DMS 273 (cell line): ENCODE data around the gene THADA.

Source experiments
- DNase-seq: peaks from one replicate; lab custom pipeline; 2025; ENCODE audit not compliant: unreplicated experiment; lab: John Stamatoyannopoulos, UW

The THADA gene

DNA sequence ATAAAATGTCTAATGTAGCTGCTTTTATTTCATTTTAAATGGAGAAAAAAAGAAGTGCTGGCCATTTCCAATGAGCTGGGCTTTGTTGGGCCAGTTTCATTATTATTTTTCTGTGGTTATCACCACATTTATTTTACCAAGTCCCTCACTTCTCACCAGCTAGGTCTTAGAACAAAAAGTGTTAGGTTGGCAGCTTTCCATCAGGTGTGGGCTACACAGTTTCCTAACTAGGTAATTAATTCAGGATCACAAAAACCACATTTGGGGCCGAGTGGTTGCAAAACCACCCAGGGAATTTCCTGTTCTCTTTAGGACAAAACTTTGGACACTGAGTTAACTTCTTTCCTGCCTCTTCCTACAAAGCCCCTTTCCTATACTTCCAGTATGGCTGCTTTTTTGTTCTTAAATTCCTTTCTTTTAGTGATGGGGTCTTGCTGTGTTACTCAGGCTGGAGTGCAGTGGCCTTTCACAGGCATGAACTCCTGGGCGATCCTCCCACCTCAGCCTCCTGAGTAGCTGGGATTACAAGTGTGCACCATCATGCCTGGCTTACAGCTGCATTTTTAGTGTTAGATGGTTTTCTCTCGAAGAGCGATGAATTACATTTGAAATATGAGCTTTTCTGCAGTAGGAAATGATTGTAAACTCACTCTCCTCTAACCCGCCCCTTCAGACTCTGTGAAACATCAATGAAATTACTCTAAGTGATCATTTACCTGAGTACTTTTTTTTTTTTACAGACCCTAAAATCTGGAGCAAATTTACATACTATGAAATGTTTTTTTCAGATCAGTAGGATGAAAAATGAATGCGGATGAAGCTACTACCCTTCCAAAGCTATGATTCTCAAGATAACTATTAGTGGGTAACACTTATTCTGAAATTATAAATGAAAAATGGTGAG, 366.8 kb downstream of the THADA start:
- DNase-seq, result peak; percentile 32

- DNase-seq, result peak; percentile 36
Measured at GRCh38 chr2:43228321-43228751, 367.5 kb downstream of the THADA start.

DNA sequence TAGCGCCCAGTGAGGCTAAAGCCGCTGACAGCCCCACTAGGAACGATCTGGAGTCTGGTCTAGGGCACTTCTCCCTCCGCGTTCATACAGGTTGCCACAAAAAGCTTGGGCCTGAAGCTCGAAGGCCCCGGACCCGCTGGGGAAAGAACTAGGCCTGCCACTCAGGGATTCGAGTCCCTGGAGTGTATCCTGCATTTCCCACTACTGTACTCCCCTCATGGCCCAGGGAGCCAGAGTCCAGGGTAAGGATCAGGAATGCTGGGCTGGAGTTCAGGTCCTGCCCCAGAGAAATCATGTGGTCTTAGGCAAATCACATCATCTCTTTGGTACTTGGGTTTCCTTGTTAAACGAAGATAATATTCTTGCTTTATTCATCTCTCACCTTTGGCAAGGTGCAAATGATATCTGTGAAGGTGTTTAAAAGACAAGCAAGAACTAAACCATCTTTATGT, 368.0 kb downstream of the THADA start:
- no peak for DNase-seq

GRCh38 chr2:43226955-43227829, 368.6 kb downstream of the THADA start:
- peak; percentile 95 for DNase-seq

DNA sequence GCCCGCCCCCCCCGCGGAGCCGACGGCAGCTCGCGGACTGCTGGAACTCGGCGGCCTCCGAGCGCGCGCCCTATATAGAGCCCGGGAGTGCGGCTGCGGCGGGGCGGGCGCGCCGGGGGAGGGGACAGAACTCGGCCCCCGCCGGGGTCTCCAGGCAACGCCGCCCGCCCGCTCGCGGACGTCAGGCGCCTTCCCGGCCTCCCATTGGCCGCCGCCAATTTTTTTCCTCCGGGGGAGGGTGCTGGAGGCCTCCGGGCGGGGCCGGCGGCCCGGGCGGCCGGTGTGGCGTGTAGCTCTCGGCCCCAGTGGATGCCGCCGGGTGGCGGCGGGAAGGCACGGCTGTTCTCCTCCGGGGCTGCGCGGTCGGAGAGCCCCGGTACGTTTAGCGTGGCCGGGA, 369.3 kb downstream of the THADA start, which contains the start of gene ZFP36L2:
Gene ZFP36L2 (minus strand): TSS at position 49 of the 397 bp plus-strand sequence. CDS start 291 bp downstream, outside the sequence.
- DNase-seq, result peak; percentile 99

DNA sequence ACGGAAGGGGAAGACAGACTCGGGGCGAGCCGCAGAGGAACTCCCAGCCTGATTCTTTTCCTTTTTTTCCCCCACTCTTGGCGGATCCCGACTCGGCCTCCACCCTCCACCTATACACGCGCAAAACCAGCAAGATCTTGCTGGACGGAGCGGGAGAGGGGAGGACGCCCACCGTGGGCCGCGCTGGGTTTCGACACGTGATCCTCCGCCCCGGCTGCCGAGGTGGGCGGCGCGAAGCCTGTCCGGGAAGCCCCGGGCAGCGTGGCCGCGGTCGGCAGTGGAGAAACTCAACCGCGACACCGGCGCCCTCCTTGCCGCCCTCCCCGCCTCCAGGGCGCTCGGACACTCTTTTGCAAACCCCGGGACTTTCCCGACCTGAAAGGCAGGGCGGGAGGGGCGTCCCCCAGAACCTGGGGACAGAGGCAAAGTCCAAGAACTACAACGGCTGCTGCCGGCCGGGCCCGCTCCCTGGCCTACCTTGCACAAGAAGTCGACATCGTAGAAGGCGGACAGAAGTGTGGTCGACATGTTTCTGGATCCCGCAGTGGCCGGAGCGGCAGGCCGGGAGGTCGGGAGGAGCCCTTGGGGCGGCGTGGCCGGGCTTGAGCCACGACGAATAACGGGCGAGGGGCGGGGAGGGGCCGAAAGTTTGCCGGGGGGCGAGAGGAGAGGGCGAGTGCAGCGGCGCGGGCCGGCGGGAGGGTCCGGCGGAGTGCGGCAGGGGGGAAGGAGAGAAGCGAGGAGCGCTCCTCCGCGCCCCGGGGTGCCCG, 369.9 kb downstream of the THADA start:
- peak; percentile 84 for DNase-seq

- DNase-seq, result peak; percentile 84
Measured at GRCh38 chr2:43225093-43225787, 370.6 kb downstream of the THADA start.

GRCh38 chr2:43224571-43225092, 371.2 kb downstream of the THADA start:
- no peak for DNase-seq

DNA sequence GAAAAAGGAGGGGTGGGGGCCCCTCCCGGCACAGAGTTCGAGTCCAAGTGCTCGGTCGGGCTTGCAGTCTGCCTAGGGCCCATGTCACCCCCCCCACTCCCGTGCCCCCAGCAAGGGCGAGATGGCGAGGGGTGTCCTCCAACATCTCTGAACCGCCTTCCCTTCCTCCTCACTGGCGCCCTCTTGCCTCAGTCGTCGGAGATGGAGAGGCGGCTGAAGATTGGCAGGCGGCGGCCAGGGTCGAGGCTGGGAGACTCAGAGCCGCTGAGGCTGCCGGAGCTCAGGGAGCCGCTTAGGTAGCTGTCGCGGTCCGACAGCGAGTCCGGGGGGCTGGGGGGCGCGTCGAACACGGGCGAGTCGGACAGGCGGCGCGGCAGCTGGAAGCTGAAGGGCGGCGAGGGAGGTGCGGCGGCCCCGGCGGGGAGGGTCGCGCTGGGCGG, 371.7 kb downstream of the THADA start:
- DNase-seq, result peak; percentile 65

GRCh38 chr2:43223521-43224001, 372.3 kb downstream of the THADA start:
- DNase-seq, result peak; percentile 33

DNA sequence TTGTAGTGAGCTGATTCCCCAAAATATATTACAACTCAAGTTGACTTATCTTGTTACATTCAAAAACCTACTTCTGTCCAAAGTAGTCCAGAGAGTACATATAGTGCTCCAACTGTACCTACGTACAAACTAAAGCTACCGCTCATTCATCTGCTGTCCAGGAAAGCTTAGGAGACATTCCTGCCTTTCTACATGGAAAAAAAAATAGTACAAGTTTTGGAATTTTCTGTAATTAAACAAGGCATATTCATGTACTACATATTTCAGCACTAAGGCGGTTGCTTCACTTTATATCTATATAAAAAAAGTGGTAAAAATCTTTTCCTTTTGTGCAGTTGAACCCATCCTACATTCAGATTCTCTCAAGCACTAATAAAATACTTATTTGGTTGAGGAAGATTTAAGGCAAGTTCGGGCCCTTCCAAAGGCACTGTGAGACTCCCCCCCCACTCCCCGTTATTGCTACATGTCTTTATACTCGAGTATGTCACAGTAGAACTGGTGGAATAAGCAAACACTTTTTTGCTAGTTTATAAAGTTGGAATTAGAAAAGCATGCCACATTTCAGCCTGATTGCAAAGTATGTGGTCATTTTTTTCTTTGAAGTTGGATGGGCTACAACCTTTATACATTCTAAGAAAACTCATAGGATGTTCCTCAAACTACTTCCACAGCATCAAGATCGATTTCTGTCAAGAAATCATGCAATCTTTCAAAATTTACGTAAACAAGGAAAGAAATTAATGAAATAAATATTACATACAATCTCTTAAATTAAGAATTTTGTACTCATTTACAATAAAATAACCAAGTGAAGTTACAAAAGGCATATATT, 373.1 kb downstream of the THADA start:
- peak; percentile 26 for DNase-seq

DNA sequence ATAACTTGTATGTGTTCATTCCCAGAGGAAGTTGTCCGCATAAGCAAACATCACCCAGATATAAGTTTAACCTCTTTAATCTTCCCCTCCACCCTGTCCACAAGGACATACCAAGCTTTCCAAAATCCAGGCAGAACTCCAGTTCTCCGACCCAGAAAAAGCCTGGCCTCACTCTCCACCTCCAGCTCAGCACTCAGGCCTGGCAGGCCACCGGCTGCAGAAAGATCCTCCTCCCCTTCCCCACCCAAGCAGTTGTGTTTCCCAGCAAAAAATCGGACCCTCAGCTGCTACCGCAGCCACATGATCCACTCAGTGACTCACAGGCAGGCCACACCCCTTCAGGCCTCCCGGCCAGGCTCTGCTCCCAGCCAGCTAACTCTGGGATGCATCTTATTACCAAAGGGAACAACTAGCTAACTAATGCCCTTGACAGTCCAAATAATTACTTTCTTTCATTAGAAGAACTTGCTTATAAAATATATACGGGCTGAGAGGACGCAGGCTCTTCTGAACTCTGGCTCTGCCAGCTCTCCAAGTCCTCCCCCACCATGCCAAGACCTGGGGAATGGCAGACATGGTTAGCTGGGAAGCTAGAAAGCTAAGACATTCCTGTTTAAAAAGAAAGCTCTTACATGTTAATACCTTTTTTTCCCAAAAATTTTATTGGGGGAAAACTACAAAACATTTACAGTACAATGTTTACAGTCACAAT, 373.9 kb downstream of the THADA start:
- DNase-seq, result peak; percentile 94

DNA sequence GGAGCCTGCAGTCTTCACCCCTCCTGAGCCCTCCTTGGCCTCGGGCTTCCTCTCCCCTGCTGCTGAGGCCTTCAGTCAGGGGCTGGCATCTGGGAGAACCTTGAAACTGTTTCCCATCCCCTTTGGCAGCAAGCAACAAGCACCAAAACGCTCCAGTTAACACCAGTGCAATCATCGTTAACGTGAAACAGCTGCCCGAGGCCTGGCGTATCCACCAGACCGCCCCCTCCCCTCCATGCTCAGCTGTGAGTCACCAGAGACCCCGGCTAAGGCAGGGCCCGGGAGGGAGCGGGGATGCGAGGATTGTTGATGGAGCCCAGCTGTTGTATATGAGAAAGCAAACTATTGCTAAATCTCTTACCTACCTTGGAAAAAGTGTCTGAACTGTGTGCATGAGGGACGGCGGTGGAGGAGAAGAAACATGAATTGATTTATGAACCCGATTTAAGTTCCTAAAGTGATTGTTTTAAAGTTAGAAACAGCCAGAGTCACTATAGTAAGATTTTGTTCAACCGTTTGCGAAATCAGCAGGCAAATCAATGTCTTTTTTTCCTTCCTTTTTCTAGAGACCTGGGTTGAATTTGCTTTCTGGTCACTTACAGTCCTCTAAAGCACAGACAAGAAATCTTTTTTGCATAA, 374.6 kb downstream of the THADA start:
- peak; percentile 89 for DNase-seq

GRCh38 chr2:43220760-43221123, 375.1 kb downstream of the THADA start:
- DNase-seq, result no peak

GRCh38 chr2:43220229-43220751, 375.5 kb downstream of the THADA start:
- peak; percentile 53 for DNase-seq

DNA sequence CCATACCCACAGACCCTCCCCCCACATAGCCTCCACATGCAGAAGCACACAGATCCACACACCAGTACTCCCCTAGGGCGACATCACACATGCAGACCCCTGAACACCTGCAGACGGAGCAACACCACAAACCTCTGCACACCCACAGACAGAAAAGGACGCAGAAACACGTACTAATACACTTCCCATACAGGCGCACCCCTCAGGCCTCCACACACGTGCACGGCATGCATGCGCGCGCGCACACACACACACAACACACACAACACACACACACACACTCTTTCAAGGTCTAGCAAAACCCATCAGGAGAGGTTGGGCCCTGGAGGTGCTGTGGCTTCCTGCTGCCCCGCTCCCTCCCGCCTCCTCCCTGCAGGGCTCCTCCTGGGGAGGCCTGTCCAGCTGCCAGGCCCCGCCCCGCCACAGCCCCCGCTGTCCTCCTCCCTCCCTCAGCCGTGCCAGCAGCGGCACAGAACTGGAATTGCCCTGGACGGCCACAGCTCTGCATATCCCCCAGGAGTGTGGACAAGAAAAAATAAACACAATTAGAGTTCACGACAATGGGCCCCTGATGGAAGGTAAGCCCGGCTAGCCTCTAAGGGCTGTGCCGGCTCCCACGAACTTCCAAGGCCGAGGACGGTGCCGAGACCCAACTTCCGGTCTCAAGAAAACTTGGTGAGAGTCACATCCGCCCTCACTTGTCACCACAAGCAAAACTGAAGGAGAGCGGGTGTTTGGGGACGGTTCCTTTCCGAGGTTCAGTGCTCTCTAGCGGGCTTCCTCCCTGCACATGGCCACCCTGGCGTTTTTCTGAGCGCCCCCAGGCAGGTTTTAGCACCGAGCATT, 376.2 kb downstream of the THADA start:
- DNase-seq, result peak; percentile 87
